ENCODE data around the gene SLC1A2.

DNA sequence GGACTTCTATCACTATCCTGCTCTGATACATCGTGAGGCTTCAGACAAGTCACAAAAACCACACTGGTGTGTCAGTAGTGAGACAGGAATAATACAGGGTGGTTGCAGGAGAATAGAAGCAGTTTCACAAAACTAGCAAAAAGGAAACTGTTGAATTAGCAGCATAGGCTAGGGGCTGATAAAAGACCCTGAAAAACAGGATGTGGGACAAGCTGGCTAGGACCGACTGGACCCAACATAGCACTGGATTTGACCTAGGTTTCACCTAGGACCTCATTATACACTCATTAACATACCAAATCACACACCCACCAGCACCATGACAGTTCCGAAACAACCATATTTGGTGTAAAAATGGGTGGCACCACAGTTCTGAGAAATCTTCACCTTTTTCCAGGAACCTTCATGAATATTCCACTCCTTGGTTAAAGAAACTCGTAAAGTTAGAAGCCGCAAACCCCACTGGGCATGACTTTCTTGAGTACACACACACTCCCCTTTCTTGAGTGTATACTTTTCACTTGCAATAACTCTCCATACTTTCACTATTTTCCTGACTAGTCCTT, 76.2 kb downstream of the SLC1A2 start:
- TF ChIP-seq CTCF (IDR thresholded peaks at IDR 0.05) (no peak), POLR2A (IDR thresholded peaks at IDR 0.05) (no peak)

Measured in breast epithelium (tissue), 3 donors.